Cardiac fibroblast (primary cell): ENCODE results near the gene TNNT3.
A peak's percentile ranks its signal among the peaks of the same experiment; 100 is the strongest.

Source experiments
- DNase-seq, 2 donors: peaks; one replicate each; pipeline versions ENCODE4 v3.0.0 to v3.0.0-alpha.2; 2010; ENCODE audit warnings: low read depth in 2 of 2
- H3K4me3 ChIP-seq, 2 donors: replicated peaks in 1 of 2; 1 replicate in 1 of 2; 2 replicates in 1 of 2; pipeline ENCODE4 v1.5.1; 2011; ENCODE audit warnings: low read depth in 2 of 2, low read length in 2 of 2, mild to moderate bottlenecking in 2 of 2, moderate library complexity in 1 of 2
- TF ChIP-seq, protein P1 (sequence below): IDR thresholded peaks from one replicate; pipeline ENCODE4 v1.5.1; 2011; ENCODE audit warnings: low read depth, mild to moderate bottlenecking, low read length, inconsistent platforms

The TNNT3 gene

GRCh38 chr11:1894759-1895158 is 24.7 kb upstream of the TNNT3 start:
- no peak overlapping the region for H3K4me3 ChIP-seq
- TF ChIP-seq, protein P1, sequence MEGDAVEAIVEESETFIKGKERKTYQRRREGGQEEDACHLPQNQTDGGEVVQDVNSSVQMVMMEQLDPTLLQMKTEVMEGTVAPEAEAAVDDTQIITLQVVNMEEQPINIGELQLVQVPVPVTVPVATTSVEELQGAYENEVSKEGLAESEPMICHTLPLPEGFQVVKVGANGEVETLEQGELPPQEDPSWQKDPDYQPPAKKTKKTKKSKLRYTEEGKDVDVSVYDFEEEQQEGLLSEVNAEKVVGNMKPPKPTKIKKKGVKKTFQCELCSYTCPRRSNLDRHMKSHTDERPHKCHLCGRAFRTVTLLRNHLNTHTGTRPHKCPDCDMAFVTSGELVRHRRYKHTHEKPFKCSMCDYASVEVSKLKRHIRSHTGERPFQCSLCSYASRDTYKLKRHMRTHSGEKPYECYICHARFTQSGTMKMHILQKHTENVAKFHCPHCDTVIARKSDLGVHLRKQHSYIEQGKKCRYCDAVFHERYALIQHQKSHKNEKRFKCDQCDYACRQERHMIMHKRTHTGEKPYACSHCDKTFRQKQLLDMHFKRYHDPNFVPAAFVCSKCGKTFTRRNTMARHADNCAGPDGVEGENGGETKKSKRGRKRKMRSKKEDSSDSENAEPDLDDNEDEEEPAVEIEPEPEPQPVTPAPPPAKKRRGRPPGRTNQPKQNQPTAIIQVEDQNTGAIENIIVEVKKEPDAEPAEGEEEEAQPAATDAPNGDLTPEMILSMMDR = no peak
- DNase-seq = no peak

DNA sequence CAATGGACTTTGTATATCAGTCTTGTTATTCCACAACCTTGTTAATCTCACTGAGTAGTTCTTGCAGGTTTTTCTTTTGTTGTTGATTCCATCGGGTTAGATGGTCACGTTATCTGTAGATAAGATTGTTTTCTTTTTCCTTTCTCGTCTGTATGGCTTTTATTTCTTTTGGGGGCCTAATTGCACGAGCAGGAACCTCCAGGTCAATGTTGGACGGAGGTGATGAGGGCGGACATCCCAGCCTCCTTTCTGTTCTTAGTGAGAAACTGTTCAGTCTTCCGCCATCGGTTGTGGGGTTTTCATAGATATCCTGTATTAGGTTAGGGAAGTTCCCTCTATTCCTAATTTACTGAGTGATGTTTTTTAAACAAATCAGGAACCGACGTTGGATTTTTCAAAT is 23.0 kb upstream of the TNNT3 start:
- TF ChIP-seq, protein P1 = no peak
- H3K4me3 ChIP-seq = no peak overlapping the region
- DNase-seq = no peak

- no peak overlapping the region for H3K4me3 ChIP-seq
- TF ChIP-seq, protein P1 = no peak
- no peak for DNase-seq
These were observed 22.6 kb upstream of the TNNT3 start for GRCh38 chr11:1896923-1897322.

DNA sequence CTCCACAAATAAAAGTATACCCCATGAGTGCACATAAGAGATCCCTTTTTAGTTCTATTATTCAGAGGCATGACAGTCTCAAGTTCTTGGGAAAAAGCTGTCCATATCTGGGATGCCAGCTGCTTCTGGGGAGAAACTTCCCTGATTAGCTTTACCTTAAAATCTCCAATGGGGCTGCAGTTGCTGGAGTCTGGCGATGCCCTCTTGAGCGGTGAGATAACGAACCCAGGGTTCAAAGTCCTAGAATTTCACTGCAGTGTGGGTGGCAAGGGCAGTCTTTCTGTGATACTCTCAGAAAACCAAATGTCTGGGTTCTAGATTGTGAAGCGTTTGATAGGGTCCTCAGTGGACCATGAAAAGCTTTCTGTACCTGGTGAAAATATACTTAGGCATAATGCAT is 20.4 kb upstream of the TNNT3 start:
- TF ChIP-seq, protein P1 = no peak
- no peak overlapping the region for H3K4me3 ChIP-seq
- no peak for DNase-seq

DNA sequence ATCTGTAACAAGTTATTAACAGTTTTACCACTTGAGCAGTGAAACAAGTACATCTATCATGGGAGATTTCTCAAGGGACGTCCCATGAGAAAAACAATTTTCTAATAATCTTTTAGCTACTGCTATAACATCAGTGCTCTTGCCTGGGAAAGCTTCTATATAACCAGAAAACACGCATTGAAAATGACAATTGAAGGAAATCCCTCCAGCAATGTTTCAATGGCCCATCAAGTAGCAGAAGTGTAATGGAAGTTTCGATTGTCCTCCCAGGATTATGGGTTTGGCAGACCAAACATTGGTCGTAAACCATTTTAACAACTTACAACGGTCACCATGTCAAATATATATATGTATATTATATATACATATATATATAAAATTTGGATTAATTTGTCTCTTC is 19.8 kb upstream of the TNNT3 start:
- H3K4me3 ChIP-seq = no peak overlapping the region
- no peak for DNase-seq
- TF ChIP-seq, protein P1 = no peak

- TF ChIP-seq, protein P1 = no peak
- DNase-seq = peak; percentile 28 to 31
- H3K4me3 ChIP-seq = no peak overlapping the region
These were observed 13.3 kb upstream of the TNNT3 start for GRCh38 chr11:1906181-1906580.
